Measurements from ENCODE around the gene REEP1. TPM values are rescaled to one million over a fixed set of nuclear protein-coding genes. Genes with fewer than 3 reads are reported as not detected.

The REEP1 gene
- total and polyA plus RNA-seq, 2 of the 8 experiments (the other 6 are each of a cell fraction or from before 2014, with no cell fraction given), result 0.74 to 1.5 TPM

- H2AK5ac ChIP-seq (ENCODE audit: low read depth, low read length), result no peak overlapping the region
- H2BK120ac ChIP-seq (replicated peaks; ENCODE audit: low read depth, low read length), result no peak overlapping the region
- no peak overlapping the region for H3K9ac ChIP-seq (replicated peaks in 1 of 4; ENCODE audit: extremely low read depth in 1 of 4, low read depth in 3 of 4, low read length in 3 of 4)
- H4K20me1 ChIP-seq (replicated peaks in 1 of 2; ENCODE audit: control insufficient read depth in 1 of 2, insufficient read depth in 2 of 2, low read length in 2 of 2), result no peaks in the 10 kb centered on the region
- H2BK20ac ChIP-seq (ENCODE audit: low read length), result no peak overlapping the region
- WGBS, 2 experiments (ENCODE audit: extremely low coverage in 1 of 2, insufficient coverage in 1 of 2, insufficient read length in 1 of 2, insufficient replicate concordance in 2 of 2, low coverage in 1 of 2, low lambda C conversion rate in 2 of 2, missing lambda C conversion rate in 1 of 2), result 89% methylated on average over 5 of the region's 5 CpGs; no CpG with 5 or more reads in 1 of the 2 experiments
- H3K4me1 ChIP-seq (replicated peaks in 1 of 4; ENCODE audit: control insufficient read depth in 3 of 4, insufficient read depth in 4 of 4, low read length in 3 of 4), result no peaks in the 10 kb centered on the region
- H3K23ac ChIP-seq (ENCODE audit: insufficient read length), result no peak overlapping the region
- no peak for TF ChIP-seq CTBP2 (IDR thresholded peaks at IDR 0.05; ENCODE audit: borderline replicate concordance, insufficient read depth, insufficient read length, low read length)
- no peak for TF ChIP-seq ATF2 (IDR thresholded peaks at IDR 0.05; ENCODE audit: low read length)
- no peak for TF ChIP-seq MAFK (IDR thresholded peaks at IDR 0.05; ENCODE audit: low read depth, low read length)
- no peak for TF ChIP-seq CBX5 (IDR thresholded peaks at IDR 0.05; ENCODE audit: low read depth, low read length)
- no peak for TF ChIP-seq POLR2AphosphoS5 (IDR thresholded peaks at IDR 0.05; ENCODE audit: low read depth, low read length)
- TF ChIP-seq RFX5 (IDR thresholded peaks at IDR 0.05; ENCODE audit: borderline replicate concordance, low read depth, low read length), result no peak
- TF ChIP-seq POU5F1 (IDR thresholded peaks at IDR 0.05; ENCODE audit: low read depth, low read length), result no peak
- TF ChIP-seq TAF7 (optimal IDR thresholded peaks at IDR 0.05; ENCODE audit: borderline replicate concordance, low read depth, low read length), result no peak
- H3K14ac ChIP-seq (ENCODE audit: insufficient read length), result no peak overlapping the region
- H3K27me3 ChIP-seq (replicated peaks in 1 of 4; ENCODE audit: control insufficient read depth in 3 of 4, extremely low read depth in 1 of 4, insufficient read depth in 3 of 4, low read length in 3 of 4), result no peaks in the 10 kb centered on the region
- no peak for FAIRE-seq
- H3K23me2 ChIP-seq (ENCODE audit: low read depth, low read length), result no peaks in the 10 kb centered on the region
- no peak for DNase-seq (ENCODE audit: low read depth in 1 of 2, low spot score in 2 of 2)
- CTCF ChIA-PET (ENCODE audit: partially characterized antibody), result interaction anchor here (0.9 to 1.9 kb wide), 6 partner anchors 9 to 89 kb away, joined by 3 to 7 read pairs (median 4); partner anchors contain the start of gene REEP1
- H3K4ac ChIP-seq (replicated peaks; ENCODE audit: insufficient read length, low read depth, low read length), result no peak overlapping the region
- H2BK5ac ChIP-seq (ENCODE audit: low read depth, low read length), result no peak overlapping the region
- H3K79me1 ChIP-seq (ENCODE audit: low read depth, low read length), result no peaks in the 10 kb centered on the region
- H2BK12ac ChIP-seq (ENCODE audit: low read depth, low read length), result no peak overlapping the region
- no peak overlapping the region for H2BK15ac ChIP-seq (ENCODE audit: low read length)
- no peak overlapping the region for H3K4me3 ChIP-seq (ENCODE audit: extremely low read depth in 1 of 4, insufficient read depth in 2 of 4, low read depth in 3 of 4, low read length in 4 of 4)
- H3K4me2 ChIP-seq (ENCODE audit: insufficient read depth in 1 of 2, low read depth in 2 of 2, low read length in 2 of 2), result no peak overlapping the region
- no peaks in the 10 kb centered on the region for H3K9me3 ChIP-seq (ENCODE audit: insufficient read depth in 2 of 2, low read depth in 1 of 2, low read length in 1 of 2)
- no peaks in the 10 kb centered on the region; a peak in 1 of 8 replicates for H3K36me3 ChIP-seq (ENCODE audit: control insufficient read depth in 2 of 4, insufficient read depth in 4 of 4, low read length in 3 of 4)
- POLR2A ChIA-PET (ENCODE audit: partially characterized antibody), result interaction anchor here (0.6 to 1.1 kb wide), 3 partner anchors 10 to 90 kb away, joined by 3 to 4 read pairs (median 4); no protein-coding TSS in a partner anchor
- H3K56ac ChIP-seq (replicated peaks; ENCODE audit: insufficient read length, low read depth, low read length), result no peak overlapping the region
- no peak overlapping the region for H4K8ac ChIP-seq (ENCODE audit: extremely low read depth, insufficient read depth, low read length)
- no peak overlapping the region for H3K27ac ChIP-seq (ENCODE audit: low read depth, low read length)
- no peak overlapping the region for H2AFZ ChIP-seq (ENCODE audit: low read length)
- H3K18ac ChIP-seq (ENCODE audit: extremely low read depth, low read length), result no peak overlapping the region
- no peaks in the 10 kb centered on the region for H3K79me2 ChIP-seq (ENCODE audit: control insufficient read depth in 1 of 2, insufficient read depth in 2 of 2, low read length in 2 of 2)
- no peak overlapping the region for H4K5ac ChIP-seq (ENCODE audit: insufficient read length, low read depth, low read length)
- no peak overlapping the region for H4K91ac ChIP-seq (replicated peaks; ENCODE audit: insufficient read length, low read length)
Observed at GRCh38 chr2:86305195-86305914, 32.1 kb downstream of the REEP1 start.

Data from H1 (cell line).